IMR-90 (cell line): ENCODE results near the gene ZNF836. TPM values are rescaled to one million over a fixed set of nuclear protein-coding genes. Genes with fewer than 3 reads are reported as not detected.

Experiments used
- ATAC-seq: fragments of 200-7000 bp; cut with Tn5 transposase; 2 replicates; pipeline ENCODE4 v1.9.1; 2020; ENCODE audit warnings: low read depth, mild to moderate bottlenecking, moderate library complexity
- BruUV-seq: library from RNA; stranded (reverse); fragments of 400-500 nt; replicated peaks from 2 replicates; lab custom pipeline; 2021; lab: Mats Ljungman, UMichigan
- CTCF ChIA-PET: fragments of 300-600 bp; formaldehyde crosslinking; extraction: SDS; loops from one replicate; lab custom pipeline; 2021; ENCODE audit warnings: antibody characterized with exemption; lab: Yijun Ruan, JAX
- POLR2A ChIA-PET: fragments of 300-600 bp; sonication (Branson Sonifier 250); formaldehyde crosslinking; loops from one replicate; lab custom pipeline; 2022; ENCODE audit warnings: antibody characterized with exemption; ENCODE audit not compliant: unreplicated experiment; lab: Charles Lee
- DNase-seq: peaks from one replicate; pipeline ENCODE4 v3.0.0; 2013
- H2AFZ ChIP-seq: replicated peaks from 2 replicates; pipeline ENCODE3; 2013; ENCODE audit warnings: low read length, mild to moderate bottlenecking; ENCODE audit not compliant: poor library complexity
- H2AK5ac ChIP-seq: 2 replicates; pipeline ENCODE4 v1.6.1; 2013; ENCODE audit warnings: low read depth, low read length, inconsistent platforms
- H2AK9ac ChIP-seq: replicated peaks from 2 replicates; pipeline ENCODE3; 2013; ENCODE audit warnings: mild to moderate bottlenecking, low read depth, low read length, moderate library complexity; ENCODE audit not compliant: poor library complexity
- H2BK120ac ChIP-seq: 2 replicates; pipeline ENCODE4 v1.6.1; 2013; ENCODE audit warnings: low read depth, low read length, inconsistent platforms
- H2BK15ac ChIP-seq: 3 replicates; pipeline ENCODE4 v1.6.1; 2013; ENCODE audit warnings: low read depth, low read length, inconsistent platforms
- H2BK20ac ChIP-seq: 2 replicates; pipeline ENCODE4 v1.6.1; 2013; ENCODE audit warnings: low read depth, mild to moderate bottlenecking, inconsistent platforms, low read length, moderate library complexity
- H2BK5ac ChIP-seq: 2 replicates; pipeline ENCODE4 v1.6.1; 2013; ENCODE audit warnings: mild to moderate bottlenecking, low read depth, low read length, inconsistent platforms; ENCODE audit not compliant: poor library complexity, severe bottlenecking
- H3K14ac ChIP-seq: replicated peaks from 2 replicates; pipeline ENCODE4 v1.6.1; 2013; ENCODE audit warnings: low read depth, low read length, inconsistent platforms
- H3K18ac ChIP-seq: 2 replicates; pipeline ENCODE4 v1.6.1; 2013; ENCODE audit warnings: low read depth, low read length, control low read depth
- H3K23ac ChIP-seq: 2 replicates; pipeline ENCODE4 v1.6.1; 2013; ENCODE audit warnings: low read depth, low read length, inconsistent platforms
- H3K27ac ChIP-seq: 2 replicates; pipeline ENCODE4 v1.5.1; 2013; ENCODE audit warnings: mild to moderate bottlenecking, control low read depth, low read length; ENCODE audit not compliant: insufficient read depth
- H3K27me3 ChIP-seq: 2 replicates; pipeline ENCODE4 v1.6.1; 2013; ENCODE audit warnings: low read length; ENCODE audit not compliant: control insufficient read depth, insufficient read depth
- H3K36me3 ChIP-seq: 2 replicates; pipeline ENCODE4 v1.6.1; 2013; ENCODE audit warnings: low read length, mixed read lengths; ENCODE audit not compliant: control insufficient read depth, insufficient read depth
- H3K4ac ChIP-seq: 2 replicates; pipeline ENCODE4 v1.6.1; 2013; ENCODE audit warnings: low read depth, low read length, inconsistent platforms
- H3K4me1 ChIP-seq: 2 replicates; pipeline ENCODE4 v1.6.1; 2013; ENCODE audit warnings: low read length, mixed read lengths; ENCODE audit not compliant: control insufficient read depth, insufficient read depth
- H3K4me2 ChIP-seq: 2 replicates; pipeline ENCODE4 v1.6.1; 2013; ENCODE audit warnings: low read depth, mild to moderate bottlenecking, control low read depth, low read length, moderate library complexity
- H3K4me3 ChIP-seq: 2 replicates; pipeline ENCODE4 v1.5.1; 2013; ENCODE audit warnings: low read depth, mild to moderate bottlenecking, control low read depth, low read length, moderate library complexity; ENCODE audit not compliant: insufficient read depth
- H3K56ac ChIP-seq: 2 replicates; pipeline ENCODE4 v1.6.1; 2013; ENCODE audit warnings: low read length, inconsistent platforms; ENCODE audit not compliant: insufficient read depth; ENCODE audit errors: extremely low read depth
- H3K79me1 ChIP-seq, 2 experiments: 2 replicates each; pipeline ENCODE4 v1.6.1; 2013; ENCODE audit warnings: low read length in 2 of 2, inconsistent platforms in 1 of 2, low read depth in 1 of 2
- H3K9ac ChIP-seq: 2 replicates; pipeline ENCODE4 v1.6.1; 2013; ENCODE audit warnings: low read depth, low read length, control low read depth
- H3K9me1 ChIP-seq: 2 replicates; pipeline ENCODE4 v1.6.1; 2013; ENCODE audit warnings: low read length, inconsistent platforms; ENCODE audit not compliant: insufficient read depth
- H3K9me3 ChIP-seq: 2 replicates; pipeline ENCODE4 v1.6.1; 2013; ENCODE audit warnings: low read length; ENCODE audit not compliant: control insufficient read depth, insufficient read depth
- H4K20me1 ChIP-seq: 2 replicates; pipeline ENCODE4 v1.6.1; 2013; ENCODE audit warnings: low read length, inconsistent platforms; ENCODE audit not compliant: insufficient read depth
- H4K5ac ChIP-seq: 2 replicates; pipeline ENCODE4 v1.6.1; 2013; ENCODE audit warnings: mild to moderate bottlenecking, low read depth, low read length, control low read depth
- H4K8ac ChIP-seq, 2 experiments: 2 replicates each; pipeline ENCODE4 v1.6.1; 2013; ENCODE audit warnings: low read depth in 2 of 2, low read length in 2 of 2, control low read depth in 1 of 2, inconsistent platforms in 1 of 2
- H4K91ac ChIP-seq: 2 replicates; pipeline ENCODE4 v1.6.1; 2013; ENCODE audit warnings: low read depth, low read length, inconsistent platforms; ENCODE audit not compliant: insufficient read depth
- MAZ ChIP-seq: IDR thresholded peaks from 2 replicates; pipeline ENCODE4 v1.6.1; 2012; ENCODE audit warnings: low read depth, mild to moderate bottlenecking, low read length, improper control_type of control experiment, moderate library complexity, borderline replicate concordance
- WGBS, 2 experiments: methylation state at CpG; one replicate each; pipeline versions ENCODE4 v1.1.5 to v1.1.7; 2013; ENCODE audit warnings: missing lambda C conversion rate in 2 of 2; ENCODE audit not compliant: insufficient read length in 1 of 2; ENCODE audit errors: extremely low coverage in 2 of 2; 5-methylcytosine and 5-hydroxymethylcytosine counted together
- dilution Hi-C: fragments of 300-500 bp; cut with HindIII; formaldehyde crosslinking; loops from one replicate; pipeline ENCODE4 v1.14.3; 2018; ENCODE audit warnings: low sequenced_read_pairs; ENCODE audit not compliant: unreplicated experiment
- in situ Hi-C: fragments of 300-500 bp; cut with MboI; formaldehyde crosslinking; loops from 3 replicates; pipeline ENCODE4 v1.14.3; 2019; ENCODE audit warnings: low sequenced_read_pairs, inconsistent platforms, mixed read lengths
- intact Hi-C: fragments of 100-400 bp; cut with micrococcal nuclease; formaldehyde crosslinking; loops from 2 replicates; pipeline ENCODE4 v1.10.0; 2022
- polyA plus RNA-seq, 3 experiments: library from polyadenylated mRNA; depleted of rRNA; stranded (reverse); fragments of >200 nt; gene quantifications; 2 replicates each; pipeline ENCODE4 v1.2.3, GENCODE V29; 2012; ENCODE audit warnings: low replicate concordance in 1 of 3
- total RNA-seq: library from RNA; depleted of rRNA; stranded (reverse); fragments of >200 nt; gene quantifications from 2 replicates; pipeline ENCODE4 v1.2.3, GENCODE V29; 2012

The ZNF836 gene
- total and polyA plus RNA-seq, 2 of the 4 experiments (the other 2 are of a cell fraction): 1.1 to 4.1 TPM

DNA sequence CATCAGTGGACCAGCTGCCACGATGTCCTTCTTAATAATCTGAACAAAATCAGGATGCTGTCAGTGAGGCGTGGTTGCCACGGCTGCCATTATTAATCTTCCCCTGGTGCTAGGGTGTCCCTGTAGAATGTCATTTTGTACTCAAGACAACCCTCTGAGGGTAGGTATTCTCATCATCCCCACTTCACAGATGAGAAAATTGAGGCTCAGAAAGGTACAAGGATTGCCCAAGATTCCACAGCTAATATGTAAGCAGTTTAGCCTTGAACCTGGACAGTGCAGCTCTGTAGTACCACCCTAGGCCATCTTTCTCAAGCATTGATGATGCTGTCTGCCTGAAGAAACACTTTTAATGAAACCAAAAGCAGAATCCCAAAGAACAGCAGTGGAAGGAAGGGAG is 26.5 kb upstream of the ZNF836 start:
- H3K9me1 ChIP-seq: peaks cover 20% of the 10 kb centered on the region
- intact Hi-C loops (no loop called here), in situ Hi-C loops (no loop called here), dilution Hi-C loops (no loop called here)
- BruUV-seq: no TSS peak
- peaks cover 23% of the 10 kb centered on the region for H3K4me1 ChIP-seq
- no peak overlapping the region for H3K14ac ChIP-seq
- H2AFZ ChIP-seq: no peak overlapping the region
- H4K91ac ChIP-seq: no peak overlapping the region
- ATAC-seq (no peak), DNase-seq (no peak)
- no peak overlapping the region for H3K56ac ChIP-seq
- 100% methylated on average over 1 of the region's 3 CpGs; no CpG with 5 or more reads in 1 of the 2 experiments for WGBS, 2 experiments
- no peak overlapping the region for H2BK5ac ChIP-seq
- H3K36me3 ChIP-seq: peaks cover 62% of the 10 kb centered on the region
- ChIA-PET POLR2A (no interaction called here), CTCF (no interaction called here)
- 0 out of 2 replicates have a peak overlapping the region, but pooled peaks have one; percentile 2 for H2AK5ac ChIP-seq
- no peak overlapping the region for H2BK20ac ChIP-seq
- no peak overlapping the region for H4K5ac ChIP-seq
- H3K4me2 ChIP-seq: no peak overlapping the region
- H3K4ac ChIP-seq: no peak overlapping the region
- no peaks in the 10 kb centered on the region for H3K9me3 ChIP-seq
- H2BK15ac ChIP-seq: no peak overlapping the region
- no peaks in the 10 kb centered on the region for H3K27me3 ChIP-seq
- peak overlapping the region; percentile 36; the same call in 1 of the 2 replicates for H3K27ac ChIP-seq
- no peak overlapping the region for H4K8ac ChIP-seq
- H2AK9ac ChIP-seq: no peak overlapping the region
- H3K9ac ChIP-seq: no peak overlapping the region
- peaks cover 78% of the 10 kb centered on the region for H4K20me1 ChIP-seq
- H3K23ac ChIP-seq: no peak overlapping the region
- peaks cover 44 to 85% of the 10 kb centered on the region in 2 experiments for H3K79me1 ChIP-seq
- H3K18ac ChIP-seq: no peak overlapping the region
- H3K4me3 ChIP-seq: no peak overlapping the region
- H2BK120ac ChIP-seq: no peak overlapping the region
- no peak for TF ChIP-seq MAZ
